ENCODE results near the gene SETD6.
A peak's percentile ranks its signal among the peaks of the same experiment; 100 is the strongest.
"Not testable (repeated sequence)": the region's sequence is repeated elsewhere in the genome, so short reads cannot be mapped to it uniquely, and the experiment has no call there.

SETD6 gene, protein sequence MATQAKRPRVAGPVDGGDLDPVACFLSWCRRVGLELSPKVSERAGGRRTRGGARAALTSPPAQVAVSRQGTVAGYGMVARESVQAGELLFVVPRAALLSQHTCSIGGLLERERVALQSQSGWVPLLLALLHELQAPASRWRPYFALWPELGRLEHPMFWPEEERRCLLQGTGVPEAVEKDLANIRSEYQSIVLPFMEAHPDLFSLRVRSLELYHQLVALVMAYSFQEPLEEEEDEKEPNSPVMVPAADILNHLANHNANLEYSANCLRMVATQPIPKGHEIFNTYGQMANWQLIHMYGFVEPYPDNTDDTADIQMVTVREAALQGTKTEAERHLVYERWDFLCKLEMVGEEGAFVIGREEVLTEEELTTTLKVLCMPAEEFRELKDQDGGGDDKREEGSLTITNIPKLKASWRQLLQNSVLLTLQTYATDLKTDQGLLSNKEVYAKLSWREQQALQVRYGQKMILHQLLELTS

GRCh38 chr16:58515125-58515870 lies at the start of gene SETD6:
TSS of gene SETD6 (plus strand) at chr16:58515517. CDS start at chr16:58515538, 21 bp downstream.
- DNase-seq (ENCODE audit: low read depth): peak; percentile 52

DNA sequence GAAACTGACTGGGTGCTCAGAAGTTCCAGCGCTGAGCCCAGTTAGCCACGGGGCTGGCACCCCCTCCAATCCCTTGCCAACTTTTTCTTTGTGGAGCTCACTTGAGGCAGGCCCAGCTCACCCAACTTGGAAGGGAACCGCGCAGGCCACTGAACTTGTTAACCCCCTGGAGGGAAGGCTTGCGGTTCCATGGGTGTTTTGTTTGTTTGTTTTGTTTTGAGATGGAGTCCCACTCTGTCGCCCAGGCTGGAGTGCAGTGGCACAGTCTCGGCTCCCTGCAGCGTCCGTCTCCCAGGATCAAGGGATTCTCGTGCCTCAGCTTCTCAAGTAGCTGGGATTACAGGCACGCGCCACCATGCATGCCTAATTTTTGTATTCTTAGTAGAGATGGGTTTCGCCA lies 49.5 kb upstream of the SETD6 start:
- DNase-seq (ENCODE audit: low read depth): no peak

GRCh38 chr16:58466396-58466795 lies 48.9 kb upstream of the SETD6 start:
- DNase-seq (ENCODE audit: low read depth): no peak

DNA sequence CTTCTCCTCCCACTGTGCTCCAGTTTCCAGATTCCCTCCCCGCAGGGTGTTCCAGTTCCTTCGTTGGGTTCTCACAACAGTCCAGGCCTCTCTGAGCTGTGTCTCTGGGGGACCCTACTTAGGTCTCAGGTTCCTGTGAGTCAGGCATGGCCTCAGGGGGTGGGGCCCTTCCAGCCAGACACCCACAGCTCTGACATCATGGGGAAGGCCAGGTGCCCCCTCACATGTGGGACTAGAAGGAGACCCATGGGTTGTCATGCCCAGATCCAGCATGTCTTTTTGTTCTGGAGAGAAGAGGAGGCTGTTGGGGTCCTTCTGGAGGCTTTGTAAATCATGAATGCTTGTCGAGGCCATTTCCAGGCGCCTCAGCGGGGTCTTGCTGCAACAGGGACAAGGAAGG lies 47.4 kb upstream of the SETD6 start:
- DNase-seq (ENCODE audit: low read depth): no peak

DNA sequence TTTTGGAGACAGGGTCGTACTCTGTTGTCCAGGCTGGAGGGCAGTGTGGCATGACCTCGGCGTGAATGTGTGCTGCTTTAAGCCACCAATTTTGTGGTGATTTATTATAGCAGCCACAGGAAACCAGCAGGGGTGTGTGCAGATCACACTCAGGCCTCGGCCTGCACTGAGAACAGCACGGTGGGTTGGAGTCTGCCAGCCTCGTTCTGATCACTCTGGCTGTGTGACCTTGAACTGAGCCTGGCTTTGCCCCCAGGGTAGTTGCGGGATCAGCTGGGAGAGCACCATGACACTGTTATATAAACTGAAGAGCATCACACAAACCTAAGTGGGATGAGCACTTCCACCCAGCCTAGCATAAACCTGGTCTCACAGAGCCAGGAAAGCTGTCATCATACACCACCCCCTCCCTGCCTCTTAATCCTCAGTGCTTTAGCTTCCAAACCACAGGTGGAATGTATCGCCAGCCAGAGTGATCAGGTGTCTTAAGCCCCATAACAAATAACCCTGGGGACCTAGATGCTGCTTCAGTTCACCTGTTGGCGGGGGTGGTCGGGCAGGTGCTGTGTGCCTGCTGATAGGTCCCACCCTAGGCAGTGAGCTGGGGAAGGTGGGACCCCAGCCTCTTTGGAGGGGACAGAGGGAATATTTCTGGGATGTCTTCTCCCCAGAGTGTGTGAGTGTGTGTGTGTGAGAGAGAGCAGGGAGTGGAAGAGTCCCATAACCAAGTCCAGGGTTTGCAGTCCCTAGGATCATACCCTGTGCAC lies 43.9 kb upstream of the SETD6 start:
- no peak for DNase-seq (ENCODE audit: low read depth)

GRCh38 chr16:58472266-58472665 lies 43.1 kb upstream of the SETD6 start:
- no peak for DNase-seq (ENCODE audit: low read depth)

GRCh38 chr16:58472827-58473226 lies 42.5 kb upstream of the SETD6 start:
- no peak for DNase-seq (ENCODE audit: low read depth)

- DNase-seq (ENCODE audit: low read depth): no peak
Observed at GRCh38 chr16:58474296-58474695, 41.0 kb upstream of the SETD6 start.

GRCh38 chr16:58475091-58475619 lies 40.2 kb upstream of the SETD6 start:
- DNase-seq (ENCODE audit: low read depth): no peak

DNA sequence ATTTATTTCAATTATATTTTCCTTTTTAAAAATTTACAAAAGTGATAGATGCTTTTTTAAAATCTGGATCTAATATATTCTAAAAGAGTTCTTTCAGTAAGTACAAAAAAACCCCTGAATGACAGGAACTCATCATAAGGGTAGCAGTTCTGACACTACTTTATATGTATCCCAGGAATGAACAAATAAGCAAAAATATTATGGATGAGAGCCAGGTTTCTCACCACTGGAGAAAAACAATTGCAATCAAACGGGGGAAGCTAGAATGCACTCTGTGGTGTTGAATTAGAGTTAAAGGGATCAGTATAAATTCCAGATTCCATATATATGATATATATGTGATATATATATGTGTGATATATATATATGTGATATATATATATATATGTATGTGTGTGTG lies 38.5 kb upstream of the SETD6 start:
- DNase-seq (ENCODE audit: low read depth): no peak

- DNase-seq (ENCODE audit: low read depth): no peak
Observed at GRCh38 chr16:58478427-58478826, 36.9 kb upstream of the SETD6 start.

GRCh38 chr16:58481226-58481869 lies 34.0 kb upstream of the SETD6 start:
- no peak for DNase-seq (ENCODE audit: low read depth)

GRCh38 chr16:58481931-58482330 lies 33.4 kb upstream of the SETD6 start:
- DNase-seq (ENCODE audit: low read depth): no peak

- no peak for DNase-seq (ENCODE audit: low read depth)
Observed at GRCh38 chr16:58485184-58485887, 30.0 kb upstream of the SETD6 start.

DNA sequence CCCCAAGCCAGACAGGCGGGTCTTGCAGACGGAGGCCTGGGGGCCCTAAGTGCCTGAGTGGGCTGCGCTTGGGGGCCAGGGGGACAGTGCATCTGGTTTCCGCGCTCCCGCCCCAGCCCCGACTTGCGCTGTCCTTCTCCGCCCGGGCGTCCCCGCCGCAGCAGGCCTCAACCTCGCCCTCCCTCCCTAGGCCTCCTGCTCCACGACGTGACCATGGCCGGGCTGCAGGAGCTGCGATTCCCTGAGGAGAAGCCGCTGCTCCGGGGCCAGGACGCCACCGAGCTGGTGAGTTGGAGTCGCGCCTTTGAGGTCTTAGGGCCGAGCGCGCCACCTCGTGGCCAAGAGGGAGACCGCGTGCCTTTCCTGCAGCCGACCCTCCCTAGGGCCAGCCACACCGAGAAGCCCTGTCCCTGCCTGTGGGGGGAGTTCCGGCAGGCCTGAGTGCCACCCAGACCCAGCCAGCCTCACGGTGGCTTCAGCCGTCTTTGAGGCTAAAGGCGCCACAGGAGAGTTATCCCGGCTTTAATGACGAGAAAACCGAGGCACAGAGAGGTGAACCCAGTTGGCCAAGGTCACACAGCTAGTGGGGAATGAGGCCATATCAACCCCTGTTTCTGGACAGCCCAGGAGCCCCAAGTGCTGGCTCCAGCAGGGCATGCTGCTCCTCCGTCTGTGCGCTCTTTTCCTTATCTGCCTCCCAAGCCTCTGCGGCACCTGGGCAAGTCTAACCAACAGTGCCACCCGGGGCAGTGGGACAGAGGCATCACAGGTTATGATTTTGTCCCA lies 27.6 kb upstream of the SETD6 start:
- peak; percentile 68 for DNase-seq (ENCODE audit: low read depth)

DNA sequence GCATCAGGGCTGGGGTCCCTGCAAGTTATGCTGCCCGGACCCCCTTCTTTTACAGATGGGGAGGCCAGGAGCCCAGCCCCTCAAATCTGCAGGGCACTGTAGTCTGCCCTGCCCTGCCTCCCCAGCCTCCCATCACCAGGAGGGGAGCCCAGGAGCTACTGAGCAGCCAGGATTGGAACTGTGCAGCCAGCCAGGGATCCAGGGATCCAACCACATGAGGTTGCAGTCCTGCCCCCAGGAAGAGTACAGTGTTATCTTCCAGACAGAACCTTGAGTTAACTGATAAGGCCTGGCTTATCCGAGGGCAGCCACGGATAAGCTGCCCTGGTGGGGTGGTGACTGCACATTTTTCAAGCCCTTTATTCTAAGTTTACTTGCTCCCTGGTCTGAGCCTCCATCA lies 26.8 kb upstream of the SETD6 start:
- no peak for DNase-seq (ENCODE audit: low read depth)

DNA sequence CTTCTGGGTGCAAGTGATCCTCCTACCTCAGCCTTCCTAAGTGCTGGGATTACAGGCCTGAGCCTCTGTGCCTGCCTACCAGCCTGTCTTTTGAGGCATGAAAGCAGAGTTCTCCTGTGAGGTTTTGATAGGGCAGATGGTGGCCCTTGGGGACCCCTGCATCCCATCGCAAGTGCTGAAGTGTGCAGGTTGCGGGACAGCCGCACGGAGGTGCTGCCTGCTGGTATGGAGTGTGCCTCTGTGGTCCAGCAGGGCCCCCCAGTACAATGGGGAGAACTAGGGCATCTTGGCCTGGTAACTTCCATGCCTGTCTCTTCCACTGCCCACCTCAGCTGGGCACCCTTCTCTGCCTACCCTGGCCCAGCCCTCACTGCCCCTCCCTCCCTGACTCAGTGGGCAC lies 25.3 kb upstream of the SETD6 start:
- DNase-seq (ENCODE audit: low read depth): no peak

DNA sequence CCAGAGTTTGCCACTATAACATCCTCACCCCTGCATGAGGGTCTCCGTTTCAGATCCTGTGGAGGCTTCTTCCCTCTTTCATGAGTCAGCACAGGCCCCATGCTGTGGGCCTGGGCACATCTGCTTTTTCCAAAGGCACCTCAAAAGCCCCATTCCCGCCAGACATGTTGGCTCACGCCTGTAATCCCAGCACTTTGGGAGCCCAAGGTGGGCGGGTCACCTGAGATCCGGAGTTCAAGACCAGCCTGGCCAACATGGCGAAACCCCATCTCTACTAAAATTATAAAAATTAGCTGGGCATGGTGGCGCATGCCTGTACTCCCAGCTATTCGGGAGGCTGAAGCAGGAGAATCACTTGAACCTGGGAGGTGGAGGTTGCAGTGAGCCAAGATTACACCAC lies 24.8 kb upstream of the SETD6 start:
- not testable (repeated sequence) for DNase-seq (ENCODE audit: low read depth)

- no peak for DNase-seq (ENCODE audit: low read depth)
Observed at GRCh38 chr16:58492066-58492465, 23.3 kb upstream of the SETD6 start.

GRCh38 chr16:58492735-58493134 lies 22.6 kb upstream of the SETD6 start:
- no peak for DNase-seq (ENCODE audit: low read depth)

All from activated T-cell treated with anti-CD3 and anti-CD28 coated beads for 1 hour (primary cell).